ENCODE data around the gene CCIN.

CCIN gene

GRCh38 chr9:36141288-36141687 is 27.9 kb upstream of the CCIN start:
- Histone ChIP-seq H3K9ac (ENCODE audit: insufficient read length, low read depth) (no peak overlapping the region), H3K27me3 (ENCODE audit: insufficient read depth, insufficient read length) (peaks cover 24% of the 10 kb centered on the region), H3K4me1 (ENCODE audit: insufficient read depth, insufficient read length) (peaks cover 17% of the 10 kb centered on the region), H3K9me3 (ENCODE audit: insufficient read depth, low read length) (peaks cover 5% of the 10 kb centered on the region; the same call in 1 of the 2 replicates), H3K4me3 (ENCODE audit: insufficient read length, low read depth) (no peak overlapping the region), H3K36me3 (ENCODE audit: insufficient read depth, insufficient read length, low read length) (peaks cover 75% of the 10 kb centered on the region)
- DNase-seq (ENCODE audit: low read depth, low spot score) = no peak
- no peak for TF ChIP-seq SUZ12 (IDR thresholded peaks at IDR 0.05; ENCODE audit: extremely low read depth, insufficient read depth, insufficient read length)
- no peak for TF ChIP-seq ZNF274 (IDR thresholded peaks at IDR 0.05; ENCODE audit: low read depth, low read length)
- no peak for TF ChIP-seq YY1 (IDR thresholded peaks at IDR 0.05; ENCODE audit: insufficient read depth, insufficient read length)

- DNase-seq (ENCODE audit: low read depth, low spot score) = no peak
- peaks cover 5% of the 10 kb centered on the region; the same call in 1 of the 2 replicates for H3K9me3 ChIP-seq (ENCODE audit: insufficient read depth, low read length)
- no peak overlapping the region for H3K9ac ChIP-seq (ENCODE audit: insufficient read length, low read depth)
- peaks cover 17% of the 10 kb centered on the region for H3K4me1 ChIP-seq (ENCODE audit: insufficient read depth, insufficient read length)
- no peak overlapping the region for H3K4me3 ChIP-seq (ENCODE audit: insufficient read length, low read depth)
- TF ChIP-seq YY1 (IDR thresholded peaks at IDR 0.05; ENCODE audit: insufficient read depth, insufficient read length) (no peak), SUZ12 (IDR thresholded peaks at IDR 0.05; ENCODE audit: extremely low read depth, insufficient read depth, insufficient read length) (no peak), ZNF274 (IDR thresholded peaks at IDR 0.05; ENCODE audit: low read depth, low read length) (no peak)
- peaks cover 80% of the 10 kb centered on the region for H3K36me3 ChIP-seq (ENCODE audit: insufficient read depth, insufficient read length, low read length)
- peaks cover 22% of the 10 kb centered on the region for H3K27me3 ChIP-seq (ENCODE audit: insufficient read depth, insufficient read length)
Measured at GRCh38 chr9:36141761-36142160, 27.4 kb upstream of the CCIN start.

- Histone ChIP-seq H3K27me3 (ENCODE audit: insufficient read depth, insufficient read length) (peaks cover 13% of the 10 kb centered on the region), H3K4me1 (ENCODE audit: insufficient read depth, insufficient read length) (peaks cover 16% of the 10 kb centered on the region), H3K36me3 (ENCODE audit: insufficient read depth, insufficient read length, low read length) (peaks cover 89% of the 10 kb centered on the region), H3K9me3 (ENCODE audit: insufficient read depth, low read length) (peaks cover 5% of the 10 kb centered on the region; the same call in 1 of the 2 replicates), H3K4me3 (ENCODE audit: insufficient read length, low read depth) (no peak overlapping the region), H3K9ac (ENCODE audit: insufficient read length, low read depth) (no peak overlapping the region)
- TF ChIP-seq SUZ12 (IDR thresholded peaks at IDR 0.05; ENCODE audit: extremely low read depth, insufficient read depth, insufficient read length) (no peak), ZNF274 (IDR thresholded peaks at IDR 0.05; ENCODE audit: low read depth, low read length) (no peak), YY1 (IDR thresholded peaks at IDR 0.05; ENCODE audit: insufficient read depth, insufficient read length) (no peak)
- no peak for DNase-seq (ENCODE audit: low read depth, low spot score)
Measured at GRCh38 chr9:36142510-36143244, 26.5 kb upstream of the CCIN start.

GRCh38 chr9:36143245-36143641 is 25.9 kb upstream of the CCIN start:
- Histone ChIP-seq H3K9me3 (ENCODE audit: insufficient read depth, low read length) (peaks cover 5% of the 10 kb centered on the region; the same call in 1 of the 2 replicates), H3K27me3 (ENCODE audit: insufficient read depth, insufficient read length) (peaks cover 9% of the 10 kb centered on the region), H3K36me3 (ENCODE audit: insufficient read depth, insufficient read length, low read length) (peaks cover 93% of the 10 kb centered on the region), H3K4me1 (ENCODE audit: insufficient read depth, insufficient read length) (peaks cover 14% of the 10 kb centered on the region), H3K4me3 (ENCODE audit: insufficient read length, low read depth) (no peak overlapping the region), H3K9ac (ENCODE audit: insufficient read length, low read depth) (no peak overlapping the region)
- TF ChIP-seq ZNF274 (IDR thresholded peaks at IDR 0.05; ENCODE audit: low read depth, low read length) = no peak
- TF ChIP-seq SUZ12 (IDR thresholded peaks at IDR 0.05; ENCODE audit: extremely low read depth, insufficient read depth, insufficient read length) = no peak
- no peak for TF ChIP-seq YY1 (IDR thresholded peaks at IDR 0.05; ENCODE audit: insufficient read depth, insufficient read length)
- DNase-seq (ENCODE audit: low read depth, low spot score) = no peak

GRCh38 chr9:36144309-36145232 is 24.6 kb upstream of the CCIN start:
- H3K36me3 ChIP-seq (ENCODE audit: insufficient read depth, insufficient read length, low read length) = peaks cover 92% of the 10 kb centered on the region
- H3K4me1 ChIP-seq (ENCODE audit: insufficient read depth, insufficient read length) = peaks cover 19% of the 10 kb centered on the region
- H3K27me3 ChIP-seq (ENCODE audit: insufficient read depth, insufficient read length) = no peaks in the 10 kb centered on the region
- H3K9me3 ChIP-seq (ENCODE audit: insufficient read depth, low read length) = peaks cover 5% of the 10 kb centered on the region; the same call in 1 of the 2 replicates
- TF ChIP-seq SUZ12 (IDR thresholded peaks at IDR 0.05; ENCODE audit: extremely low read depth, insufficient read depth, insufficient read length) (no peak), ZNF274 (IDR thresholded peaks at IDR 0.05; ENCODE audit: low read depth, low read length) (no peak), YY1 (IDR thresholded peaks at IDR 0.05; ENCODE audit: insufficient read depth, insufficient read length) (no peak)
- no peak for DNase-seq (ENCODE audit: low read depth, low spot score)
- H3K9ac ChIP-seq (ENCODE audit: insufficient read length, low read depth) = no peak overlapping the region
- no peak overlapping the region for H3K4me3 ChIP-seq (ENCODE audit: insufficient read length, low read depth)

GRCh38 chr9:36145970-36146369 is 23.2 kb upstream of the CCIN start:
- Histone ChIP-seq H3K36me3 (ENCODE audit: insufficient read depth, insufficient read length, low read length) (peaks cover 91% of the 10 kb centered on the region), H3K9ac (ENCODE audit: insufficient read length, low read depth) (no peak overlapping the region), H3K27me3 (ENCODE audit: insufficient read depth, insufficient read length) (no peaks in the 10 kb centered on the region), H3K4me3 (ENCODE audit: insufficient read length, low read depth) (no peak overlapping the region), H3K4me1 (ENCODE audit: insufficient read depth, insufficient read length) (peaks cover 15% of the 10 kb centered on the region), H3K9me3 (ENCODE audit: insufficient read depth, low read length) (peaks cover 5% of the 10 kb centered on the region; the same call in 1 of the 2 replicates)
- TF ChIP-seq YY1 (IDR thresholded peaks at IDR 0.05; ENCODE audit: insufficient read depth, insufficient read length) (no peak), ZNF274 (IDR thresholded peaks at IDR 0.05; ENCODE audit: low read depth, low read length) (no peak), SUZ12 (IDR thresholded peaks at IDR 0.05; ENCODE audit: extremely low read depth, insufficient read depth, insufficient read length) (no peak)
- DNase-seq (ENCODE audit: low read depth, low spot score) = no peak
